DOHH2 (cell line): ENCODE data around the gene LRRC4.

Source experiments
- H3F3A ChIP-seq: fragments of 200-600 bp; sonication (generic), shearing (Covaris generic); 2 replicates; pipeline ENCODE4 v1.6.0; 2016; ENCODE audit warnings: antibody characterized with exemption, mild to moderate bottlenecking; ENCODE audit not compliant: control insufficient read depth, insufficient read depth
- H3K27ac ChIP-seq: fragments of 200-600 bp; sonication (generic); 2 replicates; pipeline ENCODE4 v1.5.1; 2014; ENCODE audit warnings: low read depth, mild to moderate bottlenecking, low read length, moderate library complexity
- H3K27me3 ChIP-seq: fragments of 200-600 bp; sonication (generic); 2 replicates; pipeline ENCODE4 v1.6.1; 2014; ENCODE audit warnings: mild to moderate bottlenecking, low read length, mixed read lengths; ENCODE audit not compliant: control insufficient read depth
- H3K36me3 ChIP-seq: fragments of 200-600 bp; sonication (generic); 2 replicates; pipeline ENCODE4 v1.6.1; 2014; ENCODE audit warnings: mild to moderate bottlenecking, low read length, moderate library complexity, mixed read lengths; ENCODE audit not compliant: control insufficient read depth
- H3K4me1 ChIP-seq: fragments of 200-600 bp; sonication (generic); 2 replicates; pipeline ENCODE4 v1.6.1; 2014; ENCODE audit warnings: mild to moderate bottlenecking, low read length, mixed read lengths; ENCODE audit not compliant: control insufficient read depth
- H3K4me2 ChIP-seq: fragments of 200-600 bp; sonication (generic); 2 replicates; pipeline ENCODE4 v1.6.0; 2014; ENCODE audit warnings: mild to moderate bottlenecking, low read length, moderate library complexity
- H3K4me3 ChIP-seq: fragments of 200-600 bp; sonication (generic); 2 replicates; pipeline ENCODE4 v1.5.1; 2014; ENCODE audit warnings: mild to moderate bottlenecking, low read length, mixed read lengths
- H3K79me2 ChIP-seq: fragments of 200-600 bp; sonication (generic); 2 replicates; pipeline ENCODE4 v1.6.1; 2014; ENCODE audit warnings: mild to moderate bottlenecking, low read length, mixed read lengths; ENCODE audit not compliant: control insufficient read depth
- H3K9me2 ChIP-seq: fragments of 200-600 bp; sonication (generic); replicated peaks from 2 replicates; pipeline ENCODE4 v1.6.1; 2014; ENCODE audit warnings: mild to moderate bottlenecking, low read length, mixed read lengths; ENCODE audit not compliant: control insufficient read depth
- H3K9me3 ChIP-seq: fragments of 200-600 bp; sonication (generic); 2 replicates; pipeline ENCODE4 v1.6.1; 2014; ENCODE audit warnings: antibody characterized with exemption, low read length, mixed read lengths; ENCODE audit not compliant: control insufficient read depth, insufficient read depth
- H4K20me1 ChIP-seq: fragments of 200-600 bp; sonication (generic); 2 replicates; pipeline ENCODE4 v1.6.0; 2014; ENCODE audit warnings: low read depth, mild to moderate bottlenecking, antibody characterized with exemption, low read length, moderate library complexity; ENCODE audit not compliant: control insufficient read depth, insufficient read depth
- EZH2phosphoT487 ChIP-seq: fragments of 200-600 bp; sonication (generic); IDR thresholded peaks from 2 replicates; pipeline ENCODE4 v1.6.1; 2017; ENCODE audit warnings: borderline replicate concordance, mild to moderate bottlenecking, antibody characterized with exemption, low read length, moderate library complexity, mixed read lengths
- TF ChIP-seq, protein P1 (sequence below): fragments of 200-600 bp; sonication (generic); IDR thresholded peaks from one replicate; pipeline ENCODE4 v1.5.1; 2014; ENCODE audit warnings: antibody characterized with exemption, mild to moderate bottlenecking, low read depth, low read length; ENCODE audit not compliant: poor library complexity, severe bottlenecking

Gene LRRC4

DNA sequence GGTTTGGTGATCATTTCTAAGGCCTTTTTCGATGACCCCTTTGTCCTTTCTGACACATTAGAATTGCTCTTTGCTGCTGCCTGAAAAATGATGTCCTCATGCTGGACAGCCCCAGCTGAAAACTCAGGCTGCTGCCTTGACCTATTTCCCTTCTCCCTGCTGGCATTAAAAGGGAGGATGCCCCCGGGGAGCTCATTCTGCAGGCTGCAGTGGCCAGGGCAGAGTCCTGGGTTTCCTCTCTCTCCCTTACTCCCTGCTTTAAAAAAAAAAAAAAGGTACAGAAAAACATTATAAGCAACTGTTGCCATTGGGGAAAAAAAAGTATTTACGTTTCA lies 35.4 kb downstream of the LRRC4 start:
- no peak overlapping the region for H3K27ac ChIP-seq
- H3K36me3 ChIP-seq: peaks cover 59% of the 10 kb centered on the region
- H4K20me1 ChIP-seq: no peaks in the 10 kb centered on the region
- no peaks in the 10 kb centered on the region for H3K4me1 ChIP-seq
- H3F3A ChIP-seq: no peaks in the 10 kb centered on the region
- no peaks in the 10 kb centered on the region for H3K27me3 ChIP-seq
- H3K9me3 ChIP-seq: no peaks in the 10 kb centered on the region
- TF ChIP-seq, protein P1, sequence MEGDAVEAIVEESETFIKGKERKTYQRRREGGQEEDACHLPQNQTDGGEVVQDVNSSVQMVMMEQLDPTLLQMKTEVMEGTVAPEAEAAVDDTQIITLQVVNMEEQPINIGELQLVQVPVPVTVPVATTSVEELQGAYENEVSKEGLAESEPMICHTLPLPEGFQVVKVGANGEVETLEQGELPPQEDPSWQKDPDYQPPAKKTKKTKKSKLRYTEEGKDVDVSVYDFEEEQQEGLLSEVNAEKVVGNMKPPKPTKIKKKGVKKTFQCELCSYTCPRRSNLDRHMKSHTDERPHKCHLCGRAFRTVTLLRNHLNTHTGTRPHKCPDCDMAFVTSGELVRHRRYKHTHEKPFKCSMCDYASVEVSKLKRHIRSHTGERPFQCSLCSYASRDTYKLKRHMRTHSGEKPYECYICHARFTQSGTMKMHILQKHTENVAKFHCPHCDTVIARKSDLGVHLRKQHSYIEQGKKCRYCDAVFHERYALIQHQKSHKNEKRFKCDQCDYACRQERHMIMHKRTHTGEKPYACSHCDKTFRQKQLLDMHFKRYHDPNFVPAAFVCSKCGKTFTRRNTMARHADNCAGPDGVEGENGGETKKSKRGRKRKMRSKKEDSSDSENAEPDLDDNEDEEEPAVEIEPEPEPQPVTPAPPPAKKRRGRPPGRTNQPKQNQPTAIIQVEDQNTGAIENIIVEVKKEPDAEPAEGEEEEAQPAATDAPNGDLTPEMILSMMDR: no peak
- TF ChIP-seq EZH2phosphoT487: no peak
- H3K9me2 ChIP-seq: no peaks in the 10 kb centered on the region
- no peak overlapping the region for H3K4me3 ChIP-seq
- H3K4me2 ChIP-seq: no peak overlapping the region
- no peaks in the 10 kb centered on the region for H3K79me2 ChIP-seq

DNA sequence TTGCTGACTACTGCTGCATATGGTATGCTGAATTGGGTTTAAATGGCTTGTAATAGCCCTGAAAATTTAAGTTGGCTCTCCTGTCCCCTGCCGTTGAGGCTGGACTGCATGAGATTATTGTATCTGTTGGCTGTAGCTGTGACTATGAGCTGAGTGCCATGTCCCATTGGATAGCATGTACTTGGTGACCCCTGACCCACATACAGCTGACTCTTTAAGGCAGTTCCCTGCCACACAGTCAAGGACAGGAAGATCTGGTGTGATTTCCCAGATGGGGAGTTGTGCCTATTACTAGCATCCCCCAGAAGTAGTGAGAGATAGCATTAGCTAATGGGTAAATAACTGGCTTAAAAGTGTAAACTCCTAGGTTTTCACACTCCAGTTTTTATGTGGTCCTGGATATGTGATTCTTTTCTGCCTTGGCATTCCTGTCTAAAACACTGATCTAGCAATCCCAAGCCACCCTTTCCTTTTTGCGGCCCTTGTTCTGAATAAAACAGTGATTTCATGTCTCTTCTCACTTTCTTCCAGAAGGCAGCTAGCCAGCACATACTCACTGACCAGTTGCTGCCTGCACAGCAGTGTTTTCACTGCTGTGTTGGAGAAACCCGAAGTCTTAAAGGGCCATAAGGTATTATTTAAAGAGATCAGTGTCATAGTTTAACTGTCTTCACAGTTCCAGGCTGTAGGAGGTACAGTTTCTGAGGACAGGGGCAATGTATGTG lies 35.9 kb downstream of the LRRC4 start:
- H3K9me3 ChIP-seq: no peaks in the 10 kb centered on the region
- H3K36me3 ChIP-seq: peaks cover 59% of the 10 kb centered on the region
- no peaks in the 10 kb centered on the region for H4K20me1 ChIP-seq
- no peak overlapping the region for H3K4me3 ChIP-seq
- H3K27me3 ChIP-seq: no peaks in the 10 kb centered on the region
- H3F3A ChIP-seq: no peaks in the 10 kb centered on the region
- H3K9me2 ChIP-seq: no peaks in the 10 kb centered on the region
- no peaks in the 10 kb centered on the region for H3K79me2 ChIP-seq
- no peak overlapping the region for H3K27ac ChIP-seq
- H3K4me2 ChIP-seq: no peak overlapping the region
- H3K4me1 ChIP-seq: no peaks in the 10 kb centered on the region
- TF ChIP-seq, protein P1: no peak
- TF ChIP-seq EZH2phosphoT487: no peak

DNA sequence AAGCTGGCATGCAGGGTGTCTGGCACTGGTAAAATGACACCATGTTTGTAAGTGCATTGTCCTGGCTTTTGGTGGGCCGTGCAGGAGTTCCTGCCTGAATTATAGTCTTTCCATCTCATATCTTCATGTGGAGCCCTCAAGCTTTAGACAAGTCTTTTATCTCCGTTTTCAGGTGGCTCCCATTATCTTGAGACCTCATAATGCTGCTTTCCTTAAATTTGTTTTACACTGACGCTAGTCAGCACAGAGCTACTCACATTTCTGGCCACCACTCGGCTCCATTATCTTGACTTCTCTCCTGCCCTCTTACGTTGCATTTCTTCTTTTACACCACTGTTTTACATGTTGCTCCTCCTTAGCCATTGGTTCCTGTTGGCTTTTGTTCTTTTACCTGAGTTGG lies 37.2 kb downstream of the LRRC4 start:
- H3K4me3 ChIP-seq: no peak overlapping the region
- H4K20me1 ChIP-seq: no peaks in the 10 kb centered on the region
- peaks cover 59% of the 10 kb centered on the region for H3K36me3 ChIP-seq
- no peaks in the 10 kb centered on the region for H3K9me3 ChIP-seq
- H3K4me2 ChIP-seq: no peak overlapping the region
- H3F3A ChIP-seq: no peaks in the 10 kb centered on the region
- no peak overlapping the region for H3K27ac ChIP-seq
- H3K79me2 ChIP-seq: no peaks in the 10 kb centered on the region
- no peaks in the 10 kb centered on the region for H3K4me1 ChIP-seq
- TF ChIP-seq, protein P1: no peak
- no peak for TF ChIP-seq EZH2phosphoT487
- H3K27me3 ChIP-seq: no peaks in the 10 kb centered on the region
- no peaks in the 10 kb centered on the region for H3K9me2 ChIP-seq
